Measurements from ENCODE around the gene HSD17B10. TPM values are rescaled to one million over a fixed set of nuclear protein-coding genes. Genes with fewer than 3 reads are reported as not detected.

Gene HSD17B10
- total and polyA plus RNA-seq, 2 of the 13 experiments (the other 11 are each of a cell fraction or from before 2014, with no cell fraction given) = 68.7 to 84.7 TPM

DNA sequence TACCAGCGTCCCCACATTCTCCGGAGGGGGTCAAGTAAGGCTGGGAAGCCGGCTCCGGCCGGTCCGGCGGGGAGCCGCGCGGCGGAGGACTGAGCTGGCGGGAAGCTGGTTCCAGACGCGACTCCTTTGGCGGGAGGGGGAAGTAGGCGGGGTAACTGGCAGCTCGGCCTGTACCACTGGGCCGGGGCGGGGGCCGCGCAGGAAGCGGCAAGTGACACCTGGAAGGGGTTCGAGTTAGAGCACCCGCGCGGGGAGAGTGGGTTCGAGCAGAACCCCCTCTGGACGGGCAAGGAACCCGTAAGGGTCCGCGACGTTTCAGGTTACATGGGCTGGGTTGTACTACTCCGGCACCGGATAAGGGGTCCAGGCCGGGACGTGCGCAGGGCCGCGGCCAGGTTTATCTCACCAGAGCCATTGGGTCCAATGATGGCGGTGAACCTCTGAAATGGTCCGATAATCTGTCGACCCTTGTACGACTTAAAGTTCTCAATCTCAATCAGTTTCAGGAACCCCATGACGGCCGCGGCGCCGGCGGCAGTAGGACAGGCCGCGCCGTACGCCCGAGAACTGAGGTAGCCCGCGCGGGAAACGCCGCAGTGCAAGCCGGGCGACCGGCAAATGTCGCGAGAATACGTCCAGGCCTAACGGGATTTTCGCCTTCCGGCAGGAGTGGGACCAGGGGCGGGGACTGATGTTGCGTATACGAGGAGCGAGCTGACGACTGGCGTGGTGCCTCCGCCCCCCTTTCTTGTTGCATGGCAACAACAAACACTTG, 11.9 kb downstream of the HSD17B10 start, which contains the start of gene SMC1A (continued):
- no peak for TF ChIP-seq ZNF7 (CRISPR knock-in tag; IDR thresholded peaks at IDR 0.05)
- no peak for TF ChIP-seq ZNF737 (CRISPR knock-in tag; IDR thresholded peaks at IDR 0.05; ENCODE audit: borderline replicate concordance)
- no peak for TF ChIP-seq ZIK1 (CRISPR knock-in tag; IDR thresholded peaks at IDR 0.05; ENCODE audit: borderline replicate concordance, low read depth)
- no peak for TF ChIP-seq SRF (IDR thresholded peaks at IDR 0.05; ENCODE audit: low read depth, low read length)
- no peak for TF ChIP-seq ZNF343 (CRISPR knock-in tag; IDR thresholded peaks at IDR 0.05)
- TF ChIP-seq, protein P1, sequence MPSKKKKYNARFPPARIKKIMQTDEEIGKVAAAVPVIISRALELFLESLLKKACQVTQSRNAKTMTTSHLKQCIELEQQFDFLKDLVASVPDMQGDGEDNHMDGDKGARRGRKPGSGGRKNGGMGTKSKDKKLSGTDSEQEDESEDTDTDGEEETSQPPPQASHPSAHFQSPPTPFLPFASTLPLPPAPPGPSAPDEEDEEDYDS (CRISPR knock-in tag; IDR thresholded peaks at IDR 0.05) = peak; percentile 9; the same call in 1 of the 2 replicates
- TF ChIP-seq MYC (CRISPR knock-in tag; IDR thresholded peaks at IDR 0.05; ENCODE audit: borderline replicate concordance) = peak; percentile 43; the same call in 1 of the 2 replicates
- TF ChIP-seq ELF3 (CRISPR knock-in tag; IDR thresholded peaks at IDR 0.05) = 0 out of 2 replicates have a peak, but pooled peaks have one; percentile 10
- TF ChIP-seq, protein P2, sequence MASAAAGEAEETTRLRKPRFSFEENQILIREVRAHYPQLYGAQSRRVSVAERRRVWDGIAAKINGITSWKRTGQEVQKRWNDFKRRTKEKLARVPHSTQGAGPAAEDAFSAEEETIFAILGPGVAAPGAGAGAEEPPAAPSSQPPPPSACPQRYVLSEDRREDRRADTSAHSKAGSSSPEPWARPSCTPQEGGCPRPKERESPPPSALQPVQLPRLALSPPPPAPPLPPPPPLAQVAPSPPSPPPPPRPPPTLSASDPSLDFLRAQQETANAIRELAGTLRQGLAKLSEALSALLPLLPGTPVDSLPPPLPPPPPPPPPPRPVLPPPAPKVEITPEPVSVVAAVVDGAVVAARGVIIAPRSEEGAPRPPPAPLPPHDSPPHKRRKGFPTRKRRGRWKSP (CRISPR knock-in tag; IDR thresholded peaks at IDR 0.05) = peak; percentile 64; the same call in 1 of the 2 replicates
- no peak for TF ChIP-seq ZNF629 (CRISPR knock-in tag; conservative IDR thresholded peaks at IDR 0.05)
- TF ChIP-seq CEBPB (IDR thresholded peaks at IDR 0.05; ENCODE audit: borderline replicate concordance, low read depth, low read length) = peak; percentile 21; the same call in 1 of the 2 replicates
- TF ChIP-seq ZNF780A (CRISPR knock-in tag; IDR thresholded peaks at IDR 0.05) = no peak
- TF ChIP-seq ZNF230 (CRISPR knock-in tag; IDR thresholded peaks at IDR 0.05) = no peak
- no peak for TF ChIP-seq NFIB (CRISPR knock-in tag; IDR thresholded peaks at IDR 0.05; ENCODE audit: borderline replicate concordance)
- peak; percentile 38; the same call in 1 of the 2 replicates for TF ChIP-seq KDM5B (CRISPR knock-in tag; IDR thresholded peaks at IDR 0.05; ENCODE audit: borderline replicate concordance)
- TF ChIP-seq, protein P3, sequence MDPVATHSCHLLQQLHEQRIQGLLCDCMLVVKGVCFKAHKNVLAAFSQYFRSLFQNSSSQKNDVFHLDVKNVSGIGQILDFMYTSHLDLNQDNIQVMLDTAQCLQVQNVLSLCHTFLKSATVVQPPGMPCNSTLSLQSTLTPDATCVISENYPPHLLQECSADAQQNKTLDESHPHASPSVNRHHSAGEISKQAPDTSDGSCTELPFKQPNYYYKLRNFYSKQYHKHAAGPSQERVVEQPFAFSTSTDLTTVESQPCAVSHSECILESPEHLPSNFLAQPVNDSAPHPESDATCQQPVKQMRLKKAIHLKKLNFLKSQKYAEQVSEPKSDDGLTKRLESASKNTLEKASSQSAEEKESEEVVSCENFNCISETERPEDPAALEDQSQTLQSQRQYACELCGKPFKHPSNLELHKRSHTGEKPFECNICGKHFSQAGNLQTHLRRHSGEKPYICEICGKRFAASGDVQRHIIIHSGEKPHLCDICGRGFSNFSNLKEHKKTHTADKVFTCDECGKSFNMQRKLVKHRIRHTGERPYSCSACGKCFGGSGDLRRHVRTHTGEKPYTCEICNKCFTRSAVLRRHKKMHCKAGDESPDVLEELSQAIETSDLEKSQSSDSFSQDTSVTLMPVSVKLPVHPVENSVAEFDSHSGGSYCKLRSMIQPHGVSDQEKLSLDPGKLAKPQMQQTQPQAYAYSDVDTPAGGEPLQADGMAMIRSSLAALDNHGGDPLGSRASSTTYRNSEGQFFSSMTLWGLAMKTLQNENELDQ (CRISPR knock-in tag; IDR thresholded peaks at IDR 0.05; ENCODE audit: borderline replicate concordance) = no peak
- TF ChIP-seq ZNF547 (CRISPR knock-in tag; IDR thresholded peaks at IDR 0.05) = 0 out of 2 replicates have a peak, but pooled peaks have one; percentile 38
- no peak for TF ChIP-seq REXO4 (CRISPR knock-in tag; IDR thresholded peaks at IDR 0.05; ENCODE audit: borderline replicate concordance)
- TF ChIP-seq RBM39 (IDR thresholded peaks at IDR 0.05; ENCODE audit: low read depth, low read length, poor library complexity, severe bottlenecking) = peak; percentile 61
- TF ChIP-seq ZNF10 (CRISPR knock-in tag; IDR thresholded peaks at IDR 0.05; ENCODE audit: borderline replicate concordance, low read depth) = no peak
- TF ChIP-seq GLI4 (CRISPR knock-in tag; IDR thresholded peaks at IDR 0.05; ENCODE audit: borderline replicate concordance) = 0 out of 2 replicates have a peak, but pooled peaks have one; percentile 32
- TF ChIP-seq HIVEP1 (CRISPR knock-in tag; IDR thresholded peaks at IDR 0.05) = peak; percentile 38; the same call in 1 of the 2 replicates
- no peak for TF ChIP-seq ZKSCAN1 (IDR thresholded peaks at IDR 0.05; ENCODE audit: low read length)
- TF ChIP-seq TAF1 (CRISPR knock-in tag; IDR thresholded peaks at IDR 0.05) = peak; percentile 73; the same call in 1 of the 2 replicates
- 0 out of 2 replicates have a peak, but pooled peaks have one; percentile 24 for TF ChIP-seq DR1 (CRISPR knock-in tag; IDR thresholded peaks at IDR 0.05)
- no peak for TF ChIP-seq RNF2 (conservative IDR thresholded peaks at IDR 0.05; ENCODE audit: low read depth)
- no peak for TF ChIP-seq ZC3H13 (CRISPR knock-in tag; IDR thresholded peaks at IDR 0.05)

All from HepG2 (cell line).